Measurements from ENCODE around the gene THSD4. TPM values are rescaled to one million over a fixed set of nuclear protein-coding genes. Genes with fewer than 3 reads are reported as not detected.

The THSD4 gene
- total and polyA plus RNA-seq, 4 donors, result 6.0 to 42.4 (median 18.5) TPM

DNA sequence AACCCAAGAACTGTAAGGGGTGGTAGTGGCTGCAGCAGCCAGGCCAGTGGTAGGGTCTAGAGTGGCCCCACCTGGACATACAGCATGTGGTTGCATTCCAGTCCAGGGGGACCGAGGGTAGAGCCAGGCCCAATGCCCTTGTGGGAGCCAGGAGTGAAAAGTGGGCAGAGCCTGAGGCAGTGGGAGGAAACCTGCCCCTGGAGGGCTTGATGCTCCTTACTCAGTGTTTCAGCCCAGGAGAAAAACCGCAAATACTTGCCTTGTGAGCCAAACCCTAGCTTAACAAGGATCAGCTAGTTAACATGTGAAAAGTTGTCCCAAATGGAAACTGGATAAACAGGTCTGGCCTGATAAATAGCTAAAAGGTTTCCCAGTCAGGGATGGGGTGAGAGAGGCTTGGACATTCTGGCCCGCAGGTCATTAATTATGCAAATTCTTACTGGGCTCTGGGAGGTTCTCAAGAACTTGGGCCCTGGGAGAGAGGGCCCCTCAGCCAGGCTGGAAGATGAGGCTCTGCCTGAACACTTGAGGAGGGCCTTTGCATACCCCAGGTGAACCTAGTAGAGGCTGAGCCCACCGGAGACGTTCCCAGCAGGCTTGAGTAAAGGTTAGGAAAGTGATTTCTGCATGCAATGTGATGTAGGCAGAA is 222.1 kb downstream of the THSD4 start:
- peak in 2 of 3 donors; percentile 47 to 72 for DNase-seq
- Histone ChIP-seq H3K27me3 (ENCODE audit: control insufficient read depth in 3 of 3, insufficient read depth in 3 of 3, low read length in 2 of 3) (no peaks in the 10 kb centered on the region), H3K9me3 (ENCODE audit: control insufficient read depth in 4 of 4, insufficient read depth in 3 of 4, low read length in 3 of 4) (no peaks in the 10 kb centered on the region), H3K4me1 (ENCODE audit: control insufficient read depth in 5 of 5, insufficient read depth in 5 of 5, low read length in 5 of 5) (peaks cover 3 to 39% (median 11%) of the 10 kb centered on the region in 5 donors), H3K36me3 (ENCODE audit: control insufficient read depth in 4 of 4, insufficient read depth in 4 of 4, low read length in 4 of 4) (no peaks in the 10 kb centered on the region), H3K9ac (ENCODE audit: insufficient read depth in 1 of 2, low read length in 2 of 2) (no peak overlapping the region), H3K4me3 (no peak overlapping the region), H3K27ac (ENCODE audit: low read depth in 1 of 2, low read length in 1 of 2) (peak overlapping the region; percentile 64 to 78)
- TF ChIP-seq CTCF (IDR thresholded peaks at IDR 0.05; ENCODE audit: control extremely low read depth, extremely low read depth), result no peak
- ATAC-seq (ENCODE audit: insufficient read depth, low FRiP score), result peak; percentile 74
- 67 to 75% methylated on average over 5 of the region's 5 CpGs for WGBS, 2 donors

GRCh38 chr15:71338265-71338664 is 223.0 kb downstream of the THSD4 start:
- H3K27ac ChIP-seq (ENCODE audit: low read depth in 1 of 2, low read length in 1 of 2), result peak overlapping the region in 1 of 2 donors; percentile 78
- 92 to 93% methylated on average over 9 of the region's 9 CpGs for WGBS, 2 donors
- peaks cover 0 to 32% (median 11%) of the 10 kb centered on the region in 5 donors for H3K4me1 ChIP-seq (ENCODE audit: control insufficient read depth in 5 of 5, insufficient read depth in 5 of 5, low read length in 5 of 5)
- H3K4me3 ChIP-seq, result no peak overlapping the region
- DNase-seq, result no peak
- no peaks in the 10 kb centered on the region for H3K9me3 ChIP-seq (ENCODE audit: control insufficient read depth in 4 of 4, insufficient read depth in 3 of 4, low read length in 3 of 4)
- no peak for TF ChIP-seq CTCF (IDR thresholded peaks at IDR 0.05; ENCODE audit: control extremely low read depth, extremely low read depth)
- H3K27me3 ChIP-seq (ENCODE audit: control insufficient read depth in 3 of 3, insufficient read depth in 3 of 3, low read length in 2 of 3), result no peaks in the 10 kb centered on the region
- H3K9ac ChIP-seq (ENCODE audit: insufficient read depth in 1 of 2, low read length in 2 of 2), result no peak overlapping the region
- H3K36me3 ChIP-seq (ENCODE audit: control insufficient read depth in 4 of 4, insufficient read depth in 4 of 4, low read length in 4 of 4), result no peaks in the 10 kb centered on the region
- no peak for ATAC-seq (ENCODE audit: insufficient read depth, low FRiP score)

GRCh38 chr15:71338827-71339542 is 223.7 kb downstream of the THSD4 start:
- TF ChIP-seq CTCF (IDR thresholded peaks at IDR 0.05; ENCODE audit: control extremely low read depth, extremely low read depth), result no peak
- ATAC-seq (ENCODE audit: insufficient read depth, low FRiP score) (no peak), DNase-seq (no peak)
- peak overlapping the region in 1 of 2 donors; percentile 78 for H3K27ac ChIP-seq (ENCODE audit: low read depth in 1 of 2, low read length in 1 of 2)
- no peaks in the 10 kb centered on the region for H3K9me3 ChIP-seq (ENCODE audit: control insufficient read depth in 4 of 4, insufficient read depth in 3 of 4, low read length in 3 of 4)
- H3K27me3 ChIP-seq (ENCODE audit: control insufficient read depth in 3 of 3, insufficient read depth in 3 of 3, low read length in 2 of 3), result no peaks in the 10 kb centered on the region
- no peak overlapping the region for H3K9ac ChIP-seq (ENCODE audit: insufficient read depth in 1 of 2, low read length in 2 of 2)
- H3K4me3 ChIP-seq, result no peak overlapping the region
- WGBS, 2 donors, result 91% methylated on average over 7 of the region's 7 CpGs
- peaks cover 0 to 25% (median 7%) of the 10 kb centered on the region in 5 donors for H3K4me1 ChIP-seq (ENCODE audit: control insufficient read depth in 5 of 5, insufficient read depth in 5 of 5, low read length in 5 of 5)
- H3K36me3 ChIP-seq (ENCODE audit: control insufficient read depth in 4 of 4, insufficient read depth in 4 of 4, low read length in 4 of 4), result no peaks in the 10 kb centered on the region

All from lung (tissue), 12 donors.